ENCODE measurements around the gene FBXL17.

FBXL17 gene

DNA sequence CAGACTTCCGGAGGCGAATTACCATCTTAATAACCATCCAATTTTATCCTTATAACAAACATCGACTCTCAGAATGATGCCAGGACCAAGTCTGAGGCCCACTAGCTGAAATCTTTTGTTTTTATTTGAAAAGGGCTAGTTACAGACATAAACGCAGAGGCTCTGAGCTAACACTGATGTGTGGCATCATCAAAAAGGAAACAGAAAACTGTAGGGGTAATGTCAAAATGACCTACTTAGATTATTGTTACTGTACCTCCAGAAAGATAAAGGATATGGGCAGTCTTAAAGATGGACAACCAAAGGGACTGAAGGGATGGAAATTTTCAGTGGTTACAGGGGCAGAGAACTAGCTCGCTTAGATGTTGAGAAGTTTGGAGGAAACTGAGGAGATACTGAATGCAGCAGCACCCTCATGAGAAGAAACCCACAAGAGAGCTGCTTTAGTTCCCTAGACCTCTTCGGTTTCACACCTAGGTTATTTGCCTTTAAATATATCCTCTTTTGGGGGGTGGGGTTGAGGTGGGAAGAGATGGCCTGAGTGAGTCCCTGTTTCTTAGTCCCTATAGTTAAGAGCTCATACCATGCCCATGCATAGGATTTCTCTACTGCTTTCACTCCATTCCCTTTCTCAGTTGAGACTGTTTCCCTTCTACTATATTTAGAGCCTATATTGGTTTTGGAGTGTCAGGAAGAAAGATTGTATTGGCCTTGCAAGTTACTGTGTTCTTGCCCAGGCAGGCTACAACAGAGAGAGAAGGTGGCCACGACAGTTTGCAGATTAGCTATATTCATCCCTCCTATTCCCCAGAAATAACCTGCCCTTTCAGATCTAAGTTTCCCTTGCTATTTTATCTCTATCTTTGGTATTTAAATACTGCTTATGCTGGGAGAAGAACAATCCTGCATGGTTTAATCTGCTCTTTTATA lies 390.8 kb downstream of the FBXL17 start:
- DNase-seq (ENCODE audit: low read depth): no peak

DNA sequence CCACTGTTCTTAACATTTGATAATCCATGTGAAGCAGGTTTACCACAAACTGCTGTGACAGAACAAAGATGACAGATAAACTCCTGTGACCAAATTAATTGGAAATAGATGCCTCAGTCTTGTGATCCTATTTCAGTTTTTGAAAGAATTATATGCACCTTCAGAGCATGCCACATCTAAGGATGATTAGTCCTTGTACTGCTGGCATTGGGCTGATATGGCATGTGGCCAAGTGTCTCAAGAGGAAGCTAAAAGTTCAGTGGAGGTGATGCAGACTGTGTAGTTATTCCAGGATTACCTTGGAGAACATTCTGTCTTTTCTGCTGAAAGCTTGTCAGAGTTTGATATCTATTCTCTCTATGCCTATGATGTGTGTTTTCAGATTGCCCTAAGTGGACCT lies 396.8 kb downstream of the FBXL17 start:
- DNase-seq (ENCODE audit: low read depth): no peak

DNA sequence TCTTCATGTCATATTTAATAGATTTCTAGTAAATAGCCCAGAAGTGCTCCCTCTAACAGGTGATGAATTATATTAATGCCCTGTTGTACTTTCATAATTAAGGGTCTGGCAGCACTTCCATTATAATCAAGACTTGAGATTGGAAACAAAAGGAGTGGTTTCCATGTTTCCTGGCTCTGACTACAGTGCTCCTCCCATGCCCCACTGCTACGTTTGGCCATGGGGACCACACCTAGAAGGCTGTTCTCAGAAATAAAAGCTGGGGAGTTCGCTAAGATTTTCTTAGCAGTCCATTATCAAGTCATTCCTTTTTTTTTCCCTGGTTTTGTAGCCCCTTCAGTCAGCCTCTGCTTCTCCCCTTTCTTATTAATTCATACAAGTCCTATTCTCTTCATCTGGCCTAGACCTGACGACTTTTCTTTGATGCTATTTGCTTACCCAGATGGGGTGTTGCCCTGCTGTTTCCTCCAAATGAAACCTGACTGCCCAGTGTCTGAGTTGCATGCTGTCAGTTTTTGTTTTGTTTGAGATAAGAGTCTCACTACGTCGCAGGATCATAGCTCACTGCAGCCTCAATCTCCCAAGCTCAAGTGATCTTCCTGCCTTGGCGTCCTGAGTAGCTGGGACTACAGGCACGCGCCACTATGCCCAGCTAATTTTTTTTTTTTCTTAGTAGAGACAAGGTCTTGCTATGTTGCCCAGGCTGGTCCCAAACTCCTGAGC lies 399.0 kb downstream of the FBXL17 start:
- DNase-seq (ENCODE audit: low read depth): no peak

- DNase-seq (ENCODE audit: low read depth): no peak
Observed at GRCh38 chr5:107980923-107981692, 400.8 kb downstream of the FBXL17 start.

GRCh38 chr5:107979900-107980299 lies 402.0 kb downstream of the FBXL17 start:
- no peak for DNase-seq (ENCODE audit: low read depth)

- DNase-seq (ENCODE audit: low read depth): no peak
Observed at GRCh38 chr5:107979291-107979690, 402.6 kb downstream of the FBXL17 start.

GRCh38 chr5:107977550-107978071 lies 404.3 kb downstream of the FBXL17 start:
- DNase-seq (ENCODE audit: low read depth): no peak

- no peak for DNase-seq (ENCODE audit: low read depth)
Observed at GRCh38 chr5:107975568-107975967, 406.3 kb downstream of the FBXL17 start.

GRCh38 chr5:107971846-107972245 lies 410.1 kb downstream of the FBXL17 start:
- no peak for DNase-seq (ENCODE audit: low read depth)

- no peak for DNase-seq (ENCODE audit: low read depth)
Observed at GRCh38 chr5:107969847-107970246, 412.1 kb downstream of the FBXL17 start.

DNA sequence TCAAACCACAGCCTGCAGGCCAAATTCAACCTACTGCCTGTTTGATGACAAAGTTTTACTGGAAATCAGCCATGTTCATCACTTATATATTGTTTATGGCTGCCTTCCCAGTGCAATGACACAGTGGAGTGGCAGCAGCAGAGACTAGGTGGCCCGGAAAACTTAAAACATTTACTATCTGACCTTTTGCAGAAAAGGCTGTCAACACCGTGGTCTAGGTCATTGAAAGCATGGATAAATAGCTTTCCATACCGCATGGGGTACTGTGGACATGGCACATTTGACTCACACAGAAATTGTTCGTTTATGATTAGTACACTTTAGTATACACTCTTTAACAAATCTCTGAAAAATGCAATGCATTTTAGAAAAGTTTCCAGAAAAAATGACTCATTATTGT lies 412.9 kb downstream of the FBXL17 start:
- DNase-seq (ENCODE audit: low read depth): no peak

GRCh38 chr5:107968406-107968843 lies 413.5 kb downstream of the FBXL17 start:
- no peak for DNase-seq (ENCODE audit: low read depth)

DNA sequence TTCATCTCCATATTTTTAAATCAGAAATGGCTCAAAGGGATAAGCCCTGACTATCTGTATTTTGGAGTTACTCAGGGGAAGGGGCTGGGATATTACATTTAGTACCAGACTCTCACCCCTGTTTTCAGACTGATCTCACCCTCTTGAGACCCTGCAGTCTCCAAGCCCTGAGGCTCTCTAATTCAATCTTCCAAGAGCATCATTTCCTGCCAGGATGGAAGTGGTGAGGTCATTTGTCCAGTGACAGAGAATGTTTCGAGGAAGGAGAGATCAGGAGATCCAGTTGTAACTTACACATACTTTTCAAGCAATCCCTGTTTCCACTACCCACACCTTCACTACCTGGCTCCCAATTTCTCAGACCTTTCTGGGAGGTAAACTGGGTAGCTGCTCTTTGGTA lies 415.7 kb downstream of the FBXL17 start:
- DNase-seq (ENCODE audit: low read depth): no peak

DNA sequence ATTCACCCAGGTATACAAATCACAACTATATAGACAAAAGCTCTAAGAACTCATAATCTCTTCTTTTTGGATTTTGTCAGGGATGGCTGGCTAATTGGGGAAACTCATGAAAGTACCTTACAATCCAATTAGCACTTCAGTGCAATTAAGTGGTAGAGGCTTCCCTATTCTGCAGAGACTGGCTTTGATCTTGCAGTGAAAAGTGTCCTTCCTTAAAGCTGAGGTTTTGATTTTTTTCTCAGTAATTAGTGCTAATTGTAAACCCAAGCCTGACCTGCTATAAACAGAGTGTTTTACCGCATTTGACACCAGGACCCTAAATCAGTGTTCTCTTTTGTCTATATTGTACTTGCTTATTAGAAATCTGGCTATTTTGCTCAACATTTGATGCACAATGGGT lies 417.2 kb downstream of the FBXL17 start:
- no peak for DNase-seq (ENCODE audit: low read depth)

- no peak for DNase-seq (ENCODE audit: low read depth)
Observed at GRCh38 chr5:107959573-107960279, 422.2 kb downstream of the FBXL17 start.

DNA sequence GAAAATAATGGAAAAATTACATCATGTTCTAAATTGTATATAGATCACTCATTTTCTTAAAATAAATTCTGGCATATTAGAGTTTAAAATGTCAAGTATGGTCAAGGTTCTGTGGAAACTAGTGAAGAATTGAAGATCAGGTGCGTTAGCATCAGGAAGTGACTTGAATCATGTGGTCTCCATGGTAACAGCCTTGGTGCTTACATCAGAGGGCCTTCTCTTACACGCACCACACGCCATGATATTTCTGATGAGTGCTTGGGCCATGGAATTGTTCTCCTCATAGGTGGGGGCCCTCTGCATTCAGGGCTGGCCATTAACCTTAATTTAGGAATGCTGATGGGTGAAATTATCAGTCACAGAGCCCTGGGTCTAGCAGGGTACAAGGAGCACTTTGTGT lies 423.0 kb downstream of the FBXL17 start:
- no peak for DNase-seq (ENCODE audit: low read depth)

- DNase-seq (ENCODE audit: low read depth): no peak
Observed at GRCh38 chr5:107958432-107958831, 423.5 kb downstream of the FBXL17 start.

DNA sequence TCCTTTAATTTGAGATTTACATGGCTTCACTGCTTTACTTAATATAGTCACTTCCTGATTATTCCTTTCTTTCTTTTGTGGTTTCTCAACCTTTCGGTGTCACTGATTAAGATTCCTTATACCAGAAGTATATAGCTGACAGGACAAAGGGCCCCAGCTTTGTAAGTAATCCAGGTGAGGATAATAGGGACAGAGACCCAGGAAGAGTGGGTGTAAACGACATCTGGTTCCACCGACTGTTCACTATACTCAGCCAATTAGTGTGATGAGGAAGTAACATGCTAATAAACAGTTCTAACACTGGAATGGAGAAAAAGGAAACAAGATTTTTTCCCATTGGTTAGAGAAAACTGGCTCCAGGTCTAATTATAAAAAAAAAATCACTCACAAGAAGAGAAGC lies 424.8 kb downstream of the FBXL17 start:
- DNase-seq (ENCODE audit: low read depth): no peak

DNA sequence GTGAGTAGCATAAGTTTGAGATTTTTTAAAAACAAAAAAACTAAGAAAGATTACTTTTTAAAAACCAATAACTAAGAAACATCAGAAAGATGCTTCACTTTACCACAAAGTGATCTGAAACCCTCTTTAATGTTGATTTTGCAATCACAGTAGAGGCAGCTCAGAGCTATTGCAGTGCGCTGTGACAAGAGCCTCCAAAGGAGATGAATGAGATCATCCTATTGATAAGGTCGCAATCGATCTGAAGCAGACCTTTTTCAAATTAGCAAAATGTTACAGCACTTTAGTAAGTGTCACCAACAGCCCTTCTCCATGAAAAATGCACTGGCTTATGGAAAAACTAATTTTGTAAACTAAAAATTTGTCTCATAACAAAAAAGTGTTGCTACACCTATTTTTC lies 426.6 kb downstream of the FBXL17 start:
- no peak for DNase-seq (ENCODE audit: low read depth)

DNA sequence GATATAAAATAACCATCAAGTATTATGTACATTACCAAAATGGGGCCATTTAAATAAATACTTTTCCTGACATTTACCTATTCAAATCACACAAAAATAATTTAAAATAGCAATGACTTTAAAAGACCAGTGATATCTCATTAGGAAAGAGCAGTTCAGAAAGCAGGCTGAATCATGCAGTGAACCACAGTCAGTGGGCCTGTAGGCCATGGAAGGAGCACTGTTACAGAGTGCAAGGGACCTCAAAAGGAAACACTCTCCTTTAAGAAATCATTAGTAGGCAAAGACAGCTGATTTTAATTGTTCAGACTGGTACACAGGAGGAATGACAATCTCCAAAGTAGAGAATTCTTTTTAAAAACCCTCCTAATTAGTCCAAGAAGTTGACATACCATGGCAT lies 427.6 kb downstream of the FBXL17 start:
- DNase-seq (ENCODE audit: low read depth): no peak

DNA sequence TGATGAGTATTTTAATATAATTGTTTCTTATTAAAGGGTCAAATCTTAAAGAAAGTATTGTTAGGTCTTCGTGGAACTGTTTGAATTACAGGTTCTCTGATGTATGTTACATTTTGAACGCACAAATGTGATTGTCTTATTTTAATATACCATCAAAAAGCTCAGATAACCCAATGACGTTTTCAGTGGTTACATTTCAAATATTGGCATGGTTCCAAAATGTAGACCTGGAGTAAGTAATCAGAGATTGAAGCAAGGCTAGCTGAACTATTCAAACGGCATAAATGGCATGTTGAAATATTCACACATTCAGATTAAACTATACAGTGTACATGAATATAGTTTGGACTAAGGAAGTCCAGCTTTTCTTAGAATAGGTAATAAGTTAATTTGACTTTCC lies 429.4 kb downstream of the FBXL17 start:
- DNase-seq (ENCODE audit: low read depth): no peak

DNA sequence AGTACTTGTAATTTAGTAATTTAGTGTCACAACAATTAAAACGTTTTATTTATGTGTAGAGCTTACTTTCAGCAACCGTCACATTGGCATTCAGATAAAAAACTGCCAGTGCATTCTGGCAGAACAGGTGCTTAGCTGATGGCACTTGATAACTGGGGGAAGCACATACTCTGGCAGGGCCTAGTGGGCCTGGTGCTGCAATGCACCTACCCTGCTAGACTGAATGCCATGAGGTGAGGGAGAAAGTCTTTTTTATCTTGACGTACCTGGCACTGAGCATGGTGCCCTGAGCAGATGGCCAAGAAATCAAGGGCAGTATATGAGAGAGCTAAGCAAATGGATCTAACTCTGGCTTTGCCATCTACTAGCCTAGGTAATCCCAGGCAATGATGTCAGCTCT lies 430.6 kb downstream of the FBXL17 start:
- DNase-seq (ENCODE audit: low read depth): no peak
